Sigmoid colon (tissue), 3 donors: ENCODE data around the gene PPP1R3F.

Source experiments
- CTCF ChIP-seq, 4 experiments: fragments of 450-650 bp in 3 of 4; fragments of 200-600 bp in 1 of 4; IDR thresholded peaks; one replicate each; pipeline ENCODE4 v1.5.1; 2016 to 2019; ENCODE audit warnings: antibody characterized with exemption in 4 of 4, mild to moderate bottlenecking in 3 of 4, moderate library complexity in 2 of 4
- POLR2A ChIP-seq, 2 donors: fragments of 450-650 bp; IDR thresholded peaks; one replicate each; pipeline ENCODE4 v1.6.1; 2016; ENCODE audit warnings: antibody characterized with exemption in 2 of 2, mild to moderate bottlenecking in 2 of 2, moderate library complexity in 2 of 2

GRCh38 chrX:49316085-49316484, 46.5 kb downstream of the PPP1R3F start:
- TF ChIP-seq CTCF (IDR thresholded peaks at IDR 0.05) (no peak), POLR2A (IDR thresholded peaks at IDR 0.05) (no peak)
